Measurements from ENCODE around the gene GDI1. TPM values are rescaled to one million over a fixed set of nuclear protein-coding genes. Genes with fewer than 3 reads are reported as not detected.

The GDI1 gene
- total RNA-seq, 1 donor from 2014 or later: 79.3 TPM

DNA sequence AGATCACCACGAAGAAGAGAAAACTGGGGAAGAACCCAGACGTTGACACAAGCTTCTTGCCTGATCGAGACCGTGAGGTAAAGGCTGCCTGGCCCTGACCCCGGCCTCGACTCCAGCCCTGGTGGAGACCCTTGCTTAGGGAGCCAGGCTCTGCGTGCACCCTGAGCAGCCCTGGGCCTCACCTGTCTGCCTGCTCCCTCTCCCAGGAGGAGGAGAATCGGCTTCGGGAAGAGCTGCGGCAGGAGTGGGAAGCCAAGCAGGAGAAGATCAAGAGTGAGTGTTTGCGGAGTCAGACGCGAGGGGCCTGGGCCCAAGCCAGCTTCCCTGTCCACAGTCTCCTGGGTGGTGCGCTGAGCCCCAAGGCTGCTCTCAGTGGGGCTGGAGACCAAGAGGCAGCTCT, 11.5 kb downstream of the GDI1 start:
- H3K36me3 ChIP-seq: peaks cover 32% of the 10 kb centered on the region
- TF ChIP-seq, protein P1, sequence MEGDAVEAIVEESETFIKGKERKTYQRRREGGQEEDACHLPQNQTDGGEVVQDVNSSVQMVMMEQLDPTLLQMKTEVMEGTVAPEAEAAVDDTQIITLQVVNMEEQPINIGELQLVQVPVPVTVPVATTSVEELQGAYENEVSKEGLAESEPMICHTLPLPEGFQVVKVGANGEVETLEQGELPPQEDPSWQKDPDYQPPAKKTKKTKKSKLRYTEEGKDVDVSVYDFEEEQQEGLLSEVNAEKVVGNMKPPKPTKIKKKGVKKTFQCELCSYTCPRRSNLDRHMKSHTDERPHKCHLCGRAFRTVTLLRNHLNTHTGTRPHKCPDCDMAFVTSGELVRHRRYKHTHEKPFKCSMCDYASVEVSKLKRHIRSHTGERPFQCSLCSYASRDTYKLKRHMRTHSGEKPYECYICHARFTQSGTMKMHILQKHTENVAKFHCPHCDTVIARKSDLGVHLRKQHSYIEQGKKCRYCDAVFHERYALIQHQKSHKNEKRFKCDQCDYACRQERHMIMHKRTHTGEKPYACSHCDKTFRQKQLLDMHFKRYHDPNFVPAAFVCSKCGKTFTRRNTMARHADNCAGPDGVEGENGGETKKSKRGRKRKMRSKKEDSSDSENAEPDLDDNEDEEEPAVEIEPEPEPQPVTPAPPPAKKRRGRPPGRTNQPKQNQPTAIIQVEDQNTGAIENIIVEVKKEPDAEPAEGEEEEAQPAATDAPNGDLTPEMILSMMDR (IDR thresholded peaks at IDR 0.05; ENCODE audit: borderline replicate concordance): no peak
- intact Hi-C loops (cut with micrococcal nuclease): no loop called here

DNA sequence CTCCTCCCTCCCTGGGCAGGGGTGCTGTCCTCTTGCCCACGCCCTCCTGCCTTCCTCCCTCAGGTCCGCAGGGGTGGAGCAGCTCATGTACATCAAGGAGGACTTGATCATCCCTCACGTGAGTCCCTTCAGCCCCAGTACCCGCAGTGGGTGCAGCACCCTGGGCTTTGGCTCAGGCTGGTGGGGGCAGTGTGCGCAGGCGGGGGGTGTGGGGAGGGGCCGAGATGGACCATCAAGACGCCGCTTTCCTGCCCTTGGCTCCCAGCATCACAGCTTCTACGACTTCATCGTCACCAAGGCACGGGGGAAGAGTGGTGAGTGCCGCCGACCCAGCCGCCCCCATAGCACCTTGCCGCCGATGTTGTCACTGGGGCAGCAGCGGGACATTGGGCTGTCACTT, 12.7 kb downstream of the GDI1 start:
- intact Hi-C loops (cut with micrococcal nuclease): no loop called here
- DNase-seq: no peak
- H3K4me3 ChIP-seq: no peak overlapping the region
- no peaks in the 10 kb centered on the region for H3K27me3 ChIP-seq (ENCODE audit: low read depth)
- TF ChIP-seq, protein P1 (IDR thresholded peaks at IDR 0.05; ENCODE audit: borderline replicate concordance): no peak
- H3K9me3 ChIP-seq (replicated peaks): no peaks in the 10 kb centered on the region
- peaks cover 13% of the 10 kb centered on the region for H3K4me1 ChIP-seq
- peaks cover 32% of the 10 kb centered on the region for H3K36me3 ChIP-seq
- no peak overlapping the region for H3K27ac ChIP-seq (replicated peaks)

More for the DNA sequence above, 11.5 kb downstream of the GDI1 start:
- Histone ChIP-seq H3K27me3 (ENCODE audit: low read depth) (no peaks in the 10 kb centered on the region), H3K9me3 (replicated peaks) (no peaks in the 10 kb centered on the region), H3K4me1 (peaks cover 20% of the 10 kb centered on the region), H3K27ac (replicated peaks) (no peak overlapping the region), H3K4me3 (no peak overlapping the region)
- no peak for DNase-seq

DNA sequence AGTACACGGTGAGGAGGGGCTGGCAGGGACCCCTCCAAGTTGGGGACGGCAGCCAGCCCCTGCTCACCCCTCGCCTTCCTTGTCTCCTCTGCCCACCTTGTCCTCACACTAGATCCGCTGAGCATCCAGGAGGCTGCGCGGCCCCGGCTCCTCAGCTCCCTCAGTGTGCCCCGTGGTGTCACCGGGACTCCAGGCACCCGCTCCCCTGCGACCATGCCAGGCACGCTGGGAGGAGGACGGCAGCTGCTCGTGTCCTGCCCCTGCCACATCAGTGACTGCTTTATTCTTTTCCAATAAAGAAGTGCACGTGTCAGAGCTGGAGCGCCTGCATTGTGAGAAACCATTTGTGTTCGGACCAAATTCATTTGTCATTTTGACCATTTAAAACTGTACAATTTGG, 13.4 kb downstream of the GDI1 start:
- H3K4me1 ChIP-seq: peaks cover 6% of the 10 kb centered on the region
- no peak for DNase-seq
- no peaks in the 10 kb centered on the region for H3K27me3 ChIP-seq (ENCODE audit: low read depth)
- H3K9me3 ChIP-seq (replicated peaks): no peaks in the 10 kb centered on the region
- TF ChIP-seq, protein P1 (IDR thresholded peaks at IDR 0.05; ENCODE audit: borderline replicate concordance): no peak
- peaks cover 32% of the 10 kb centered on the region for H3K36me3 ChIP-seq
- intact Hi-C loops (cut with micrococcal nuclease): no loop called here
- H3K27ac ChIP-seq (replicated peaks): no peak overlapping the region
- H3K4me3 ChIP-seq: no peak overlapping the region

DNA sequence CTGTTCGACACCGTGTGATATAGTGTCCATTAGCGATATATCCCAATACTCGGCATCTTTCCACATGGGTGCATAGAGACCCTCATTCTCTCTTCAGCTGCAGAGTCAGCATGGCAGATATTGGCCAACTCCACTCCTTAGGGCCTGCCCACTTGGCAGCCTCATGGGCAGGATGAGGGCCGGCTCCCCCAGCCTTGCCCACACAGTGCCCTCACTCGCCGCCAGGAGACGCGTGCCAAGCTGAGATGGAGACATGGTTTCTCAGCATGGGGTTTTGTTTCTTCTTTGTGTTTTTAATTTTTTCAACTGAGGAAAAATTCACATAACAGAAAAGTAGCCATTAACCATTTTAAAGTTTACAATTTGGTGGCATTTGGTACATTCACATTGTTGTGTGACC, 15.9 kb downstream of the GDI1 start:
- Histone ChIP-seq H3K4me3 (no peak overlapping the region), H3K27ac (replicated peaks) (no peak overlapping the region), H3K9me3 (replicated peaks) (no peaks in the 10 kb centered on the region), H3K4me1 (no peaks in the 10 kb centered on the region), H3K27me3 (ENCODE audit: low read depth) (no peaks in the 10 kb centered on the region), H3K36me3 (peaks cover 28% of the 10 kb centered on the region)
- DNase-seq: no peak
- intact Hi-C loops (cut with micrococcal nuclease): no loop called here
- TF ChIP-seq, protein P1 (IDR thresholded peaks at IDR 0.05; ENCODE audit: borderline replicate concordance): no peak

DNA sequence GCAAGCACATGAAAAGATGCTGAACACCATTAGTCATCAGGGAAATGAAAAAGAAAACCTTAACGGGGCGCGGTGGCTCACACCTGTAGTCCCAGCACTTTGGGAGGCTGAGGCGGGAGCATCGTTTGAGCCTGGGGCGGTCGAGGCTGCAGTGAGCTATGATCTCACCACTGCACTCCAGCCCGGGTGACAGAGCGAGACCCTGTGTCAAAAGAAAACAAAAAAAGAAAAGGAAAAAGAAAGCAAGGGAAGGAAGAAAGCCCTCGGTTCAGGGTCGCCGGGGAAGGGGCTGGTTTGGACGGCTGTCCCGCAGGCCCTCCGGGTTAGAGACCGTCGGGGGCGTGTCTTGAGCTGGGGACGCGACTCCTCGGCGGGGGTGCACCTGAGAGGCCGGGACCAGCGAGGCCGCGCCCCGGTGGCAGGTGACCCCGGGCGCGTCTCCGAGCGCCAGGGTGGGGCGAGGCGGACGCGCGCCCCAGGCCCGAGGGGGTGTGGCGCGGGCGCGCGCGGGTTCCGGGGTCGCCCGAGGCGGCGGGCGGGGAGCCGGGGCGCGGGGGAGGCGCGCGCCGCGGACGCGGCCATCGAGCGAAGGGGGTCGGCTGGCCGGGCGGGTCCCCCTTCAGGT, 20.6 kb downstream of the GDI1 start:
- H3K36me3 ChIP-seq: no peaks in the 10 kb centered on the region
- H3K9me3 ChIP-seq (replicated peaks): no peaks in the 10 kb centered on the region
- H3K4me1 ChIP-seq: peaks cover 9% of the 10 kb centered on the region
- TF ChIP-seq, protein P1 (IDR thresholded peaks at IDR 0.05; ENCODE audit: borderline replicate concordance): no peak
- peak overlapping the region; percentile 75 for H3K4me3 ChIP-seq
- peak overlapping the region; percentile 74 for H3K27ac ChIP-seq (replicated peaks)
- intact Hi-C loops (cut with micrococcal nuclease): no loop called here
- DNase-seq: no peak
- H3K27me3 ChIP-seq (ENCODE audit: low read depth): no peaks in the 10 kb centered on the region

Data from left ventricle myocardium inferior (tissue), 1 donor.